Measurements from ENCODE around the gene TFE3.
A peak's percentile ranks its signal among the peaks of the same experiment; 100 is the strongest.

The TFE3 gene

GRCh38 chrX:49060914-49061313 lies 17.8 kb upstream of the TFE3 start:
- TF ChIP-seq ZFX (IDR thresholded peaks at IDR 0.05) (no peak), CTCF (conservative IDR thresholded peaks at IDR 0.05) (no peak)
- no peak overlapping the region for H3K27ac ChIP-seq

- TF ChIP-seq ZFX (IDR thresholded peaks at IDR 0.05) (no peak), CTCF (conservative IDR thresholded peaks at IDR 0.05) (no peak)
- peak overlapping the region; percentile 77 for H3K27ac ChIP-seq
These were observed 16.5 kb upstream of the TFE3 start for GRCh38 chrX:49059681-49060085.

- TF ChIP-seq CTCF (conservative IDR thresholded peaks at IDR 0.05) (no peak), ZFX (IDR thresholded peaks at IDR 0.05) (no peak)
These were observed 16.0 kb upstream of the TFE3 start for GRCh38 chrX:49059201-49059600.

GRCh38 chrX:49058794-49059193 lies 15.6 kb upstream of the TFE3 start, which contains the start of gene CCDC120:
Gene CCDC120, plus strand, starts transcription at chrX:49058999. Its CDS starts 3,043 bp downstream, at chrX:49062042.
- TF ChIP-seq ZFX (IDR thresholded peaks at IDR 0.05), result peak; percentile 23; the same call in 1 of the 2 replicates
- TF ChIP-seq CTCF (conservative IDR thresholded peaks at IDR 0.05), result no peak
- H3K27ac ChIP-seq, result peak within 1 kb of the TSS; percentile 77

More at GRCh38 chrX:49059201-49059600, 16.0 kb upstream of the TFE3 start:
- peak overlapping the region; percentile 77 for H3K27ac ChIP-seq

- TF ChIP-seq CTCF (conservative IDR thresholded peaks at IDR 0.05) (no peak), ZFX (IDR thresholded peaks at IDR 0.05) (no peak)
- H3K27ac ChIP-seq, result peak overlapping the region; percentile 76
These were observed 11.1 kb upstream of the TFE3 start for GRCh38 chrX:49054073-49054762.

GRCh38 chrX:49053223-49054072 lies 10.3 kb upstream of the TFE3 start:
- TF ChIP-seq CTCF (conservative IDR thresholded peaks at IDR 0.05) (no peak), ZFX (IDR thresholded peaks at IDR 0.05) (no peak)
- H3K27ac ChIP-seq, result peak overlapping the region; percentile 76

GRCh38 chrX:49043987-49044281 lies 777 bp upstream of the TFE3 start:
- H3K27ac ChIP-seq, result peak overlapping the region; percentile 61
- no peak for TF ChIP-seq ZFX (IDR thresholded peaks at IDR 0.05)
- TF ChIP-seq CTCF (conservative IDR thresholded peaks at IDR 0.05), result peak; percentile 51

Data from C4-2B (cell line).